Activated CD4-positive, CD25-positive, alpha-beta regulatory T cell treated with anti-CD3 and anti-CD28 coated beads, Interleukin-2, amount 50 U/mL, for 24 hours (primary cell): Measurements from ENCODE around the gene TNS3.

Source experiments
- ATAC-seq, 2 donors: fragments of 150-1000 bp; cut with Tn5 transposase; one replicate each; pipeline ENCODE4 v1.10.0; 2021; ENCODE audit warnings: mild to moderate bottlenecking in 1 of 2, moderate library complexity in 1 of 2

Gene TNS3

GRCh38 chr7:47336472-47337425 lies 245.2 kb downstream of the TNS3 start:
- ATAC-seq = no peak

- ATAC-seq = no peak
Measured at GRCh38 chr7:47335557-47336471, 246.1 kb downstream of the TNS3 start.

GRCh38 chr7:47335071-47335470 lies 246.8 kb downstream of the TNS3 start:
- no peak for ATAC-seq

- ATAC-seq = no peak
Measured at GRCh38 chr7:47333959-47334358, 248.0 kb downstream of the TNS3 start.

GRCh38 chr7:47333554-47333887 lies 248.4 kb downstream of the TNS3 start:
- no peak for ATAC-seq

- ATAC-seq = no peak
Measured at GRCh38 chr7:47332681-47333553, 249.0 kb downstream of the TNS3 start.

- ATAC-seq = no peak
Measured at GRCh38 chr7:47332213-47332612, 249.7 kb downstream of the TNS3 start.

GRCh38 chr7:47331179-47331565 lies 250.7 kb downstream of the TNS3 start:
- ATAC-seq = no peak

GRCh38 chr7:47330561-47331178 lies 251.2 kb downstream of the TNS3 start:
- no peak for ATAC-seq

GRCh38 chr7:47330026-47330425 lies 251.9 kb downstream of the TNS3 start:
- no peak for ATAC-seq

- no peak for ATAC-seq
Measured at GRCh38 chr7:47329320-47329926, 252.5 kb downstream of the TNS3 start.

GRCh38 chr7:47328392-47329319 lies 253.3 kb downstream of the TNS3 start:
- no peak for ATAC-seq

GRCh38 chr7:47327698-47328391 lies 254.1 kb downstream of the TNS3 start:
- ATAC-seq = no peak

- no peak for ATAC-seq
Measured at GRCh38 chr7:47327346-47327697, 254.6 kb downstream of the TNS3 start.

GRCh38 chr7:47326808-47327207 lies 255.1 kb downstream of the TNS3 start:
- no peak for ATAC-seq

GRCh38 chr7:47326220-47326619 lies 255.7 kb downstream of the TNS3 start:
- no peak for ATAC-seq

GRCh38 chr7:47325337-47325736 lies 256.6 kb downstream of the TNS3 start:
- no peak for ATAC-seq

- no peak for ATAC-seq
Measured at GRCh38 chr7:47323904-47324303, 258.0 kb downstream of the TNS3 start.

GRCh38 chr7:47322731-47323130 lies 259.2 kb downstream of the TNS3 start:
- ATAC-seq = no peak

- ATAC-seq = no peak
Measured at GRCh38 chr7:47320296-47320695, 261.6 kb downstream of the TNS3 start.
